Stimulated activated CD4-positive, alpha-beta T cell treated with anti-CD3 and anti-CD28 coated beads, Interleukin-15, amount 100 ng/mL, for 24 hours (primary cell): ENCODE data around the gene LRRK2.
"Not testable (repeated sequence)": the region's sequence is repeated elsewhere in the genome, so short reads cannot be mapped to it uniquely, and the experiment has no call there.

ENCODE experiments used
- DNase-seq: peaks from one replicate; pipeline ENCODE4 v3.0.0-alpha.2; 2020

Gene LRRK2

DNA sequence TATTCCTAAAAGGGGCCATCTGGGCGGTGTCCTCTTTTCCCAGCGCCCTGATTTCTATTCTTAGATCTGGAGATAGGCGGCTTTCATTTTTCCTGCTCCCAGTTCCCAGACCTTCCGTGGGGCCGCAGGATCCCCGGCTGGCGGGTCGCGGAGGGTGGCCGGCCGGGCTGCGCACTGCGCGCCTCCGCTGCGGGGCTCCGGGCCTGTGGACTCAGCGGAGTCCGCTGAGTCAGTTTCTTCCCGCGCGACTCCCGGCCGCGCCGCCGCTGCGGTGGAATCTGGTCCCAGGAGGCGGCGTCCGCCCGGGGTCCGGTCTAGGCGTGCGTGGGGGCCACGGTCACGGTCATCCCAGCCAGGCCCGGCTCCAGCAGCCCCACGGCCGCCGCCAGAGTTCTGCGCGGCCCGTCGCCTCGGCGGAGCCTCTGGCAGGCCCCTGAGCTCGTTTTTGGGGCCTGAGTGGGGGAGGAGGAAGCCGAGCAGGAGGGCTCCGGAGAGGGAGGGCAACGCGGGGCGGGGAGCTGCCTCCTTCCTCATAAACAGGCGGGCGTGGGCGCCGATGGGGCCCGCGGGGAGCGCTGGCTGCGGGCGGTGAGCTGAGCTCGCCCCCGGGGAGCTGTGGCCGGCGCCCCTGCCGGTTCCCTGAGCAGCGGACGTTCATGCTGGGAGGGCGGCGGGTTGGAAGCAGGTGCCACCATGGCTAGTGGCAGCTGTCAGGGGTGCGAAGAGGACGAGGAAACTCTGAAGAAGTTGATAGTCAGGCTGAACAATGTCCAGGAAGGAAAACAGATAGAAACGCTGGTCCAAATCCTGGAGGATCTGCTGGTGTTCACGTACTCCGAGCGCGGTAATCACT is at the start of gene LRRK2:
TSS of gene LRRK2 (plus strand) at position 559 of the 853 bp plus-strand sequence. CDS start at position 694, 135 bp downstream.
- DNase-seq, result peak; percentile 44

DNA sequence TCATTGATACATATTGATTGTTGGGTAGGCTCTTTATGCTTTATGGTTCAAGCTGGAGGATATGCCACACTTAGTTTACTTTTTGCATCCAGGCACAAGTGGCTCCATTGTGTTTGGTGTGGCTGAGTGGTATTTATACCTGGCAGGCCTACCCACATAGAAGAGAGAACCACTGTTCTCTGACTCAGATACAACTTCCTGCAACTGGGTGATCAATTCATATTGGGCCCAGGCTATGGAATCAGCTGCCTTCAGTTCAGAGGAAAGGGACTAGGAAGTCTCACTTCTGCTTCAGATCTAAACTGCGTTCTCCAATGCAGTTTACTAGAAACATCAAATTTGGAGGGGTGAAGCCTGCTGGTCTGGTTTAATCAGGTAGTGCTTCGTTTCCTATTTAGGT is 49.8 kb upstream of the LRRK2 start:
- DNase-seq, result no peak

- DNase-seq, result no peak
These were observed 49.3 kb upstream of the LRRK2 start for GRCh38 chr12:40175489-40175888.

DNA sequence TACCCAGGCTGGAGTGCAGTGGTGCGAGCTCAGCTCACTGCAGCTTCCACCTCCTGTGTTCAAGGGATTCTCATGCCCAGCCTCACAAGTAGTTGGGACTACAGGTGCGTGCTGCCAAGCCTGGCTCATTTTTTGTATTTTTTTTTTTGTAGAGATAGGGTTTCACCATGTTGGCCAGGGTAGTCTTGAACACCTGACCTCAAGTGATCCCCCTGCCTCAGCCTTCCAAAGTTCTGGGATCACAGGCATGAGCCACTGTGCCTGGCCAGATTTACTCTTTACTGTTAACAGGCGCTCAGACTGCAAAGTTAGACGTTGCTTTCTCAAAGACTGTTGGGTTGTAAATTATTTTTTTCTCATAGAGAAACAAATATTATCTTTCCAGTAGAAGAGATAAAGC is 46.1 kb upstream of the LRRK2 start:
- no peak for DNase-seq

DNA sequence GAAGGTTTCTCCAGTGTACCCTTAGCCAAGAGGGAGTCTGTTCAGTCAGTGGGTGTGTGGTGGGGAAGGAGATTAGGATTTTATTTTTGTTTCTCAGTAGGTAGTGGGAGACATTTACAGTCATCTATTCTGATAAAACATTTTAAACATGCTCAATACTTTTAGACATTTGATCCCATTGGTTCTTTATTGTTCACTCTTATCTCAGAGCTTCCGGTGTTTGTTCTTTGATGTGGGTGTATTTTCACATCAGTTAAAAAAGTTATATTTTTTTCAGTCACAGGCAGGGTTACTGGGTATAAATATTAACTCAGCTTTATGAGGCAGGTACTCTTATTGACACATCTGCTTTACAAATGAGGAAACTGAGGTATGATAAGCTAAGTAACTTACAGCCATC is 43.3 kb upstream of the LRRK2 start:
- DNase-seq, result no peak

- no peak for DNase-seq
These were observed 41.1 kb upstream of the LRRK2 start for GRCh38 chr12:40183715-40184114.

- no peak for DNase-seq
These were observed 40.1 kb upstream of the LRRK2 start for GRCh38 chr12:40184493-40185302.

DNA sequence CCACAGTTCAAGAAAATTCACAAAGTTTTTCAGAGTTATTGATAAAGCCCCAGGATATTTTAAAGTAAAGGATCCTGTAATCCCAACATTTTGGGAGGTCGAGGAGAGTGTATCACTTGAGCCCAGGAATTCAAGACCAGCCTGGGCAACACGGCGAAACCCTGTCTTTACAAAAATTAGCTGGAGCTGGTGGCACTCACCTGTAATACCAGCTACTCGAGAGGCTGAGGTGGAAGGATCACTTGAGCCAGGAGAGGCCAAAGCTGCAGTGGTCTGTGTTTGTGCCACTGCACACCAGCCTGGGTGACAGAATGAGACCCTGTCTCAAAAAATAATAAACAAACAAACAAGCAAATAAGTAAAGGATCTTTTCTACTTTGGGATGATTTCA is 39.5 kb upstream of the LRRK2 start:
- no peak for DNase-seq

- no peak for DNase-seq
These were observed 36.1 kb upstream of the LRRK2 start for GRCh38 chr12:40188558-40189320.

GRCh38 chr12:40192704-40193255 is 32.0 kb upstream of the LRRK2 start:
- no peak for DNase-seq

GRCh38 chr12:40194846-40195245 is 30.0 kb upstream of the LRRK2 start:
- DNase-seq, result no peak

DNA sequence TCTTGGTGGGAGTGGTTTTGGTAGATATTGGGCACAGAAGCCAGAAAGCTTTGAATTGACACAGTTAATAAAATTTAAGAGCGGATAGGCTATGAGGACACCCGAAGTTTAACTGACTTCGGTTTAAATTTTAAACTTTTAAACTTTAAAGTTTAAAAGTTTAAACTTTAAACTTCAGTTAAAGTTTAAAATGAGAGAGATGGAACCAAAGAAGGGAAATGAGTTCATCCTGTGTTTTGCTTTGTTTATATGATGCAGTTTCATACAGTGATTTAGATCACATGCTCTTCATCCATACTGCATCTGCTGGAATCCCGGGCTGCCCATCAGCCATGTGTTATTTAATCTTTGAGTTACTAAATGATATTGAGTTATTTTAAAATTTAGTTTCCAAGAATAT is 27.2 kb upstream of the LRRK2 start:
- DNase-seq, result no peak

GRCh38 chr12:40198601-40199000 is 26.2 kb upstream of the LRRK2 start:
- no peak for DNase-seq

DNA sequence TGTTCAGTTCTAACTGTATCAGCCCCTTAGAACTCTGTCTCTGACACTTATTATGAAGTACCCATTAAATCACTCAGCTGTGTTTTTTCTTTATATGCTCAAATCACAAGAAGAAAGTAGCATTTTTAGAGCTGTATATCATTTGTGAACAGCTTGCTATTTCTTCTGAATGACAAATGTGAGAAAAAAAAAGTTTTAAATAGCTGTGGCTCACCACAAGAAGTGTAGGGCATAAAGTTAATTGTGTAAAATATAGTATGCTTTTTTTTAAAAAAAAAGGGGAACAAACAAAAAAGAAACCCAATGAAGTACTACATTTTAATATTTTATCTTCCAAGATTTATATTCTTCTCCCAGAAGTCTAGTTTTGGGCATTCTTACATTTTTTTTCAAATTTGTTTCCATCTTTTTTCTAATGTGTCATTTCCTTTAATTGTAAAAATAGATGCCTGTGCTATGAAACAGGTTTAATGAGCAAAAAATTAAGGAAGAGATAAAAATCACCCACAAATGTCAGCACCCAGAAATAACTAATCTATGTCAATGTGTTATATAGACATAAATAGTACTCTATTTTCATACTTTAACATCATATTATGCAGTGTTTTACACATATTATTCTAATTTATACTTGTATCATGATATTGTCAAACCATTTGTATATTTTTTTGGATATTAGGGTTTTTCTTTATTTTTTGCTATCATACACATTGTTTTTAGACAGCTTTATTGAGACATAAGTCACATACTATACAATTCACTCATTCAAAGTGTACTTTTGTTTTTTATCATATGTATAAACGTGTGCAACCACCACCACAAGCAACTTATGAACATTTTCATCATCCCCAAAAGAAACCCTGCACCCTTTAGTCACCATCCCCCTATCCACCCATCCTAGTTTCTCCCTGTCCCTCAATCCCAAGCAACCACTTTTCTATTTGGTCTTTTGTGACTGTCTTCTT is 22.4 kb upstream of the LRRK2 start:
- DNase-seq, result no peak

- no peak for DNase-seq
These were observed 21.8 kb upstream of the LRRK2 start for GRCh38 chr12:40203060-40203430.

GRCh38 chr12:40204337-40204736 is 20.5 kb upstream of the LRRK2 start:
- DNase-seq, result no peak

- DNase-seq, result no peak
These were observed 17.2 kb upstream of the LRRK2 start for GRCh38 chr12:40207551-40207950.

DNA sequence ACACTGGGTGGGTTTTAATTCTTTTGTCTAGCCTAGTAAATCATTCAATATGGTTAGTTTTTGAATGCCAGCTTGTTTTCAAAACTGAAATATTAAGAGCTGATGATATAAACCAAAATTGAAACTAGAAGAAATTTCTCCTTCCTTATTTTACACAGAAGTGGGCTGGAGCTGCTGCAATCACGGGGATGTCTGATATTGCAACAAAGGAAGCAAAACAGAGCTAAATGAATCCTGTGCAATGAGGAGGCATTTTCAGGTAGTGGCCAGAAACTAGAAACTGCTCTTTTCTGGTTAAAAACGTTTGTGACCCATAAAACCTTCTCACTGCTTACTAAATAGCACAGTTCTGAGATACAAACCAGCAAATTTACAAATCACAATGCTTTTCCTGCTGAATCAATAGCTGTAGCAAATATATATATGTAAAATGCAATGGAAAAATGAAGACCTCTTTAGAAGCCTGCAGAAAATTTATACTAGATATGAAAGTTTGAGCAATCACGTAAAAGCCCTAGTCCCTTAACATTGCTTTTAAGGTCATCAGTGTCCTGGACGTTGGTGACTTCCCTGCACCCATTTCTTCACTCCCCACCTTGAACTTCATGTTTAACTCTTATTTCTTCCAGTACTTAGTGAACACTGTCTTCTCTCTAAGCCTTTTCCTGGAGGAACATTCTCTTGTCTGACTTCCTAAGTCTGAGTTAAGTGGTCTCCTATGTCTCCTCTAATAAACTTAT is 15.9 kb upstream of the LRRK2 start:
- DNase-seq, result no peak

DNA sequence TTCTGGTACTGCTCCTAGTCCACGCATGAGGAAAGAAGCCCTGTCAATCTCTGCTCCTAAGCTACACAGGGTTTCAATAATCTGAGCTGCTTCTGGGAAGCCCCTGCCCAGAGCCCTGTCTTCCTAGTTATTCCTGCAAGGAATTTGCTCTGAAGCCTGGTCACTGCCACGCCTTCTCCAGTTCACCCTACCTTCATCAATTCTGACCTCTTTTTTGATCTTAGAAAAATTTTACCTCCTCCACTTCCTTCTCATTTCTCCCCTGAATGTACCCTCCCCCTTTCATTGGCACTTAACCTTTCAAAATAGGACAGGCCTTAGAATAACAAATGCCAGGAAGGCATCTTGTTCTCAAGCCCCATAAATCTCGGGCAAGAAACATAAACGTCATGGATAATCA is 14.9 kb upstream of the LRRK2 start:
- no peak for DNase-seq

DNA sequence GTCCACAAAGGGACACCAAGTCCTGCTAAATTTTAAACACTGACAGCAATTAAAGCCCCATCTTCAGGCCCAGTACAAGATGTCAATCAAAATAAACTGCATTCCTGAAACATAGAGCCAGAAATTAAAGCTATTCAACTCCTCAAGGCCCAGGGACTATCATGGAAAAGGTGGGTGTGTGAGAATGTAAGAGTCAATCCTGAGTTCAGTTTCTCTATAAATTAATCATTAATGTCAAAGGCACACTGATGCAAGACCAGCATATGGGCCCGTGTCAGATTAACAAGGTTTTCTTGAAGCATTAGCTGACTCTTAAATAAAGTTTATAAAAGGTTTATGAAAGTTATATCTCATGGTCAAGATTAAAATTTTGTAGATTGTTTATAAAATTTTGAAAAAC is 13.6 kb upstream of the LRRK2 start:
- DNase-seq, result not testable (repeated sequence)

- no peak for DNase-seq
These were observed 12.2 kb upstream of the LRRK2 start for GRCh38 chr12:40212566-40212965.
